Muscle of arm (tissue), 12 donors: ENCODE measurements around the gene SORCS2. TPM values are rescaled to one million over a fixed set of nuclear protein-coding genes. Genes with fewer than 3 reads are reported as not detected.

Experiments
- DNase-seq: peaks from one replicate; pipeline ENCODE4 v3.0.0-alpha.2; 2013
- polyA plus RNA-seq, 12 donors: library from polyadenylated mRNA; unstranded; fragments of 120-200 nt; gene quantifications; one replicate each; pipeline ENCODE4 v1.2.1, GENCODE V29; 2013; ENCODE audit not compliant: insufficient read length in 12 of 12

The SORCS2 gene
- polyA plus RNA-seq, 12 donors: 5.6 to 18.2 (median 8.3) TPM; not detected in 1

DNA sequence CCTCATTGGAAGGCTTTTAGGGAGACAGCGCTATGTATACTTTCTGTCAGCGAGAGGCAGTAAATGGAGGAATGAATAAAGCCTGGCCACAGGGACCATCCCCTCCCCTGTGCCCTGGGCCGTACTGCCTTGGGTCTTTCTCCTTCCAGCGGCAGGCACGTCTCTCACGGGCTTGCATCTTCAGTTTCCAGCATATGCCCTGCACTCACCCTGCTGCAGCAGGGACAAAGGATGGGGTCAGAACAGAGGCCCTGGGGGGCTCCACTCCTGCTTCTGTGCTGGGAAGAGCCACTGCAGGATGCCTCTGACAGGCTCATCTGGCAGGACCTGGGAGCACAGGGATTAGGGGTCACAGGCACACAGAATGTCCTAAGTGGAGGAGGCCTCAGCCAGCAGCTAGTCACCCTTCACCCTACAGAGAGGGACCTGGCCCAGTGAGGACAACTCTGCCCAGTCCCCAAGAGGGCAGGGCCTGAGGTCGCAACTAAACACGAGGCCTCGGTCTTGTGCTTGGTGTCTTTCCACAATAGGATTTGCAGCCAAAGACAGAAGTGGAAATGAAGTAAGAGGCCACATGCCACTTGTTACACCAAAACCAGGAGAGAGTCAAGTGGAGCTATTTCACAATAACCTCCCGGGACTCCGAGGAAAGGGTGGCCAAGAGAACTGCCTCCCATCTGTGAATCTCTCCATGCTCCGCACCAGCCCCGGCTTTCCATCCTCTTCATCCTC is 596.5 kb downstream of the SORCS2 start:
- DNase-seq: no peak

DNA sequence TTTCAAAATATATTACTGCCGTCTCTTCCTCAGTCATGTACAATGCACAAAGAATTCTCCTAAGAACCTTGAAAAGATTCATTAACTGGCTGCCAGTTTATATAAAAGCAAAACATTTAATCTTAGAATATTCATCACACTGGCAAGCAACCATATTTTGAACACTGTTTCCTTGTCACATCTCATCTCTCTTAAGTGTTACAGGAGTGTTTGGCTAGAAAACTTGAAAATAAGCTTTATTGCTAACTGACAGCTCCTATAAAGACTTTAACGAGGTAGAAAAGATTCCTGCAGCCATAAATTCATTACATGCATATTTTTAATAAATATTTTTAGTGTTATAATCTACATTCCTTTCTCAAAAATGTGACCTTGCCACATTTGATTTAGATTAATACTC is 597.7 kb downstream of the SORCS2 start:
- DNase-seq: no peak

DNA sequence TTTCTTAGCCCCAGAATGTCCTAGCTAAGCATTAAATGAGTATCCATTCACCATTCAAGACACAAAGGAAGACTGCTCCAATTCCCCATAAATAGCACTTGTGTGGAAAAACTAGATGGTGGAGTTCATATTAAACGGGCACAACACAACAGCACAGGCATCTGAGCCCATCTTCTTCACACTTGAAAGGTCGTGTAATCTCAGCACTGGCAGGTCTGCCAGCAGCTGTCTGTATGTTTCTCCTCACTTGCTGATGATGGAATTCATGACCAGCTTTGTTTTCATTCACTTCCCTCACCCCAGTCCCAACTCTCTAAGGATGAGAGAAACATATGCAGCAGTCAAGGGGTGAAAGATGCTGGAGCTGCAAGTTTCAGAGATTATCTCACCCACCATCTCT is 598.7 kb downstream of the SORCS2 start:
- DNase-seq: no peak

Other genes starting within 250 kb of the SORCS2 start
- 10 to 100 TPM in 11 of 12 donors, not detected in 1; 14.0 to 27.5 (median 18.8) TPM for gene TADA2B, start 149.2 kb upstream of the SORCS2 start, polyA plus RNA-seq
- gene GRPEL1, start 124.5 kb upstream of the SORCS2 start, polyA plus RNA-seq: 10 to 100 TPM in 11 of 12 donors, not detected in 1; 26.6 to 60.8 (median 31.0) TPM
- gene PSAPL1, start 242.4 kb downstream of the SORCS2 start, polyA plus RNA-seq: under 1 TPM in 1 of 12 donors, not detected in 11; 0.06 TPM